Right lobe of liver (tissue), 4 donors: ENCODE data around the gene SIKE1.

Experiments used
- POLR2A ChIP-seq: fragments of 450-650 bp; IDR thresholded peaks from one replicate; pipeline ENCODE4 v1.6.1; 2017; ENCODE audit warnings: antibody characterized with exemption, mild to moderate bottlenecking
- TF ChIP-seq, protein P1 (sequence below), 4 donors: fragments of 200-600 bp in 3 of 4; fragments of 450-650 bp in 1 of 4; IDR thresholded peaks; one replicate each; pipeline versions ENCODE4 v1.5.1 to v1.8.0; 2016 to 2022; ENCODE audit warnings: antibody characterized with exemption in 4 of 4, mild to moderate bottlenecking in 2 of 4
- donor health status: DM: no; HTN: no; CAD: no.
- donor health status: DM: no; HTN: no; CAD: no.
- donor health status: DM: no; HTN: yes; CAD: no.

DNA sequence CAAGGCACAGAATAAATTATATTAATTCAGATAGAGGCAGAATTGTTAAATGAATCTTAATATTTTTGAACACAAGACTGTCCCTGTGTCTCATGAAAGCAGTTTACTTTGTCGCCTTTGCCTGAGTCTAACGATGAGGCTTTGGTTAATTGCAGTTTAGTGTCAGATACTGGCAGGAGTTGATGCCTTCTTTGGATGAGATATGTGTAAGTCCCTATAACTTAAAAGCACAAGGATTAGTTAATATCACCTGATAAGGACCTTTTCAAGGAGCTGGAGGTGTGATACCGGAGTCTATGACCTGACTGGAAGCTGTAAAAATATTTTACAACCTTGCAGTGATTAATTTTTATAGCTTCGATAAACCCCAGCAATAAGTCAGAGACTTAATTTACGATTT lies 2.0 kb upstream of the SIKE1 start:
- TF ChIP-seq, protein P1, sequence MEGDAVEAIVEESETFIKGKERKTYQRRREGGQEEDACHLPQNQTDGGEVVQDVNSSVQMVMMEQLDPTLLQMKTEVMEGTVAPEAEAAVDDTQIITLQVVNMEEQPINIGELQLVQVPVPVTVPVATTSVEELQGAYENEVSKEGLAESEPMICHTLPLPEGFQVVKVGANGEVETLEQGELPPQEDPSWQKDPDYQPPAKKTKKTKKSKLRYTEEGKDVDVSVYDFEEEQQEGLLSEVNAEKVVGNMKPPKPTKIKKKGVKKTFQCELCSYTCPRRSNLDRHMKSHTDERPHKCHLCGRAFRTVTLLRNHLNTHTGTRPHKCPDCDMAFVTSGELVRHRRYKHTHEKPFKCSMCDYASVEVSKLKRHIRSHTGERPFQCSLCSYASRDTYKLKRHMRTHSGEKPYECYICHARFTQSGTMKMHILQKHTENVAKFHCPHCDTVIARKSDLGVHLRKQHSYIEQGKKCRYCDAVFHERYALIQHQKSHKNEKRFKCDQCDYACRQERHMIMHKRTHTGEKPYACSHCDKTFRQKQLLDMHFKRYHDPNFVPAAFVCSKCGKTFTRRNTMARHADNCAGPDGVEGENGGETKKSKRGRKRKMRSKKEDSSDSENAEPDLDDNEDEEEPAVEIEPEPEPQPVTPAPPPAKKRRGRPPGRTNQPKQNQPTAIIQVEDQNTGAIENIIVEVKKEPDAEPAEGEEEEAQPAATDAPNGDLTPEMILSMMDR (IDR thresholded peaks at IDR 0.05), result no peak
- no peak for TF ChIP-seq POLR2A
